Fibroblast of lung (primary cell): ENCODE data around the gene ZBTB4.

Experiments used
- EZH2 ChIP-seq: IDR thresholded peaks from 2 replicates; pipeline ENCODE4 v1.5.1; 2012; ENCODE audit warnings: low read length, control low read depth, mild to moderate bottlenecking; ENCODE audit errors: missing control alignments
- TF ChIP-seq, protein P1 (sequence below), 2 donors: IDR thresholded peaks in 1 of 2; conservative IDR thresholded peaks in 1 of 2; 1 replicate in 1 of 2; 2 replicates in 1 of 2; pipeline ENCODE4 v1.5.1; 2011 to 2012; ENCODE audit warnings: low read length in 2 of 2, control low read depth in 1 of 2, inconsistent platforms in 1 of 2, low read depth in 1 of 2, mild to moderate bottlenecking in 1 of 2

DNA sequence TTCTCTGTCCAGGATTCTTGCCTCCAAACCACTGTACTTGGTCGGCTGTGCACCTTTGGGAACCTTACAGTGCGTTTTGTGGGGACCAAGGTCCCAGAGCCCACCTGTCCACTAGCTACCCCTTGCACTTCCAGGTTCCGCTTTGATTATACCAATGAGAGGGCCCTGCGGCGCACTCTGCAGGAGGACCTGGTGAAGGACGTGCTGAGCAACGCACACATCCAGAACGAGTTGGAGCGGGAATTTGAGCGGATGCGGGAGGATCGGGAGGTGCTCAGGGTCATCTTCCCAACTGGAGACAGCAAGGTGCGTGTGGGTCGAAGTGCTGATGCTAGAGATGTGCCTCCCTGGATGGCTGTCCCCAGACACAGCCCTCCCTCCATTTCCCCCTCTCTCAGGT is 23.6 kb upstream of the ZBTB4 start:
- TF ChIP-seq, protein P1, sequence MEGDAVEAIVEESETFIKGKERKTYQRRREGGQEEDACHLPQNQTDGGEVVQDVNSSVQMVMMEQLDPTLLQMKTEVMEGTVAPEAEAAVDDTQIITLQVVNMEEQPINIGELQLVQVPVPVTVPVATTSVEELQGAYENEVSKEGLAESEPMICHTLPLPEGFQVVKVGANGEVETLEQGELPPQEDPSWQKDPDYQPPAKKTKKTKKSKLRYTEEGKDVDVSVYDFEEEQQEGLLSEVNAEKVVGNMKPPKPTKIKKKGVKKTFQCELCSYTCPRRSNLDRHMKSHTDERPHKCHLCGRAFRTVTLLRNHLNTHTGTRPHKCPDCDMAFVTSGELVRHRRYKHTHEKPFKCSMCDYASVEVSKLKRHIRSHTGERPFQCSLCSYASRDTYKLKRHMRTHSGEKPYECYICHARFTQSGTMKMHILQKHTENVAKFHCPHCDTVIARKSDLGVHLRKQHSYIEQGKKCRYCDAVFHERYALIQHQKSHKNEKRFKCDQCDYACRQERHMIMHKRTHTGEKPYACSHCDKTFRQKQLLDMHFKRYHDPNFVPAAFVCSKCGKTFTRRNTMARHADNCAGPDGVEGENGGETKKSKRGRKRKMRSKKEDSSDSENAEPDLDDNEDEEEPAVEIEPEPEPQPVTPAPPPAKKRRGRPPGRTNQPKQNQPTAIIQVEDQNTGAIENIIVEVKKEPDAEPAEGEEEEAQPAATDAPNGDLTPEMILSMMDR (conservative IDR thresholded peaks at IDR 0.05 in 1 of 2, IDR thresholded peaks at IDR 0.05 in 1 of 2; ENCODE audit: low read depth in 1 of 2, low read length in 2 of 2): peak; percentile 6 to 35
- TF ChIP-seq EZH2: no peak
